HCT116 (cell line): ENCODE data around the gene CCL17.

ENCODE experiments used
- CTCF ChIP-seq, 3 experiments: fragments of 200-600 bp in 1 of 3; sonication (generic) in 1 of 3; IDR thresholded peaks in 2 of 3; conservative IDR thresholded peaks in 1 of 3; 2 replicates each; pipeline ENCODE4 v1.5.1; 2012 to 2017; ENCODE audit warnings: low read depth in 2 of 3, low read length in 2 of 3, antibody characterized with exemption in 1 of 3, borderline replicate concordance in 1 of 3, control low read depth in 1 of 3, mild to moderate bottlenecking in 1 of 3, mixed read lengths in 1 of 3, mixed run types in 1 of 3, moderate library complexity in 1 of 3; ENCODE audit not compliant: insufficient read depth in 1 of 3
- EGR1 ChIP-seq: IDR thresholded peaks from 2 replicates; pipeline ENCODE4 v1.6.1; 2012; ENCODE audit warnings: low read depth
- EZH2 ChIP-seq: fragments of 200-600 bp; sonication (generic); IDR thresholded peaks from 2 replicates; pipeline ENCODE4 v1.6.1; 2017; ENCODE audit warnings: antibody characterized with exemption, mixed run types
- EZH2phosphoT487 ChIP-seq: fragments of 200-600 bp; IDR thresholded peaks from 2 replicates; pipeline ENCODE4 v1.6.1; 2018; ENCODE audit warnings: antibody characterized with exemption, borderline replicate concordance
- MAX ChIP-seq: IDR thresholded peaks from 2 replicates; pipeline ENCODE4 v1.6.1; 2012
- POLR2A ChIP-seq: IDR thresholded peaks from 2 replicates; pipeline ENCODE4 v1.7.0; 2011; ENCODE audit warnings: borderline replicate concordance; ENCODE audit not compliant: insufficient read depth, insufficient read length; ENCODE audit errors: extremely low read depth
- POLR2AphosphoS5 ChIP-seq: IDR thresholded peaks from 2 replicates; pipeline ENCODE4 v1.6.1; 2011; ENCODE audit warnings: mild to moderate bottlenecking, low read depth, low read length, moderate library complexity
- RAD21 ChIP-seq: IDR thresholded peaks from 2 replicates; pipeline ENCODE4 v1.6.1; 2012; ENCODE audit warnings: low read depth, mild to moderate bottlenecking
- SIN3A ChIP-seq: IDR thresholded peaks from 2 replicates; pipeline ENCODE4 v1.6.1; 2012; ENCODE audit warnings: low read depth
- SP1 ChIP-seq: IDR thresholded peaks from 2 replicates; pipeline ENCODE4 v1.6.1; 2012; ENCODE audit warnings: low read depth
- SRF ChIP-seq: IDR thresholded peaks from 2 replicates; pipeline ENCODE4 v1.6.1; 2012; ENCODE audit warnings: low read depth
- ZNF274 ChIP-seq: fragments of 200-500 bp; sonication (Bioruptor generic); IDR thresholded peaks from 2 replicates; pipeline ENCODE4 v1.6.1; 2014; ENCODE audit warnings: mild to moderate bottlenecking, low read depth, low read length, inconsistent platforms

- TF ChIP-seq POLR2A: no peak
- no peak for TF ChIP-seq CTCF (IDR thresholded peaks at IDR 0.05 in 2 of 3, conservative IDR thresholded peaks at IDR 0.05 in 1 of 3; ENCODE audit: borderline replicate concordance in 1 of 3, insufficient read depth in 1 of 3, low read depth in 2 of 3, low read length in 2 of 3)
- TF ChIP-seq EZH2: no peak
- peak; percentile 50 for TF ChIP-seq SP1
- peak; percentile 93 for TF ChIP-seq SIN3A
- TF ChIP-seq POLR2AphosphoS5: peak; percentile 95
- TF ChIP-seq SRF: no peak
- TF ChIP-seq RAD21: no peak
- peak; percentile 72 for TF ChIP-seq EGR1
- TF ChIP-seq ZNF274: no peak
- no peak for TF ChIP-seq EZH2phosphoT487
- peak; percentile 90 for TF ChIP-seq MAX
These were observed 42.8 kb downstream of the CCL17 start, which contains the start of the genes CIAPIN1 and COQ9 for GRCh38 chr16:57447186-57447962.
